ENCODE results near the gene EFNA4. TPM values are rescaled to one million over a fixed set of nuclear protein-coding genes. Genes with fewer than 3 reads are reported as not detected.

EFNA4 gene
- total and polyA plus RNA-seq, 3 donors from 2014 or later: 5.3 to 6.9 (median 6.0) TPM

- 5 to 12% methylated on average over 20 to 49 of the region's 49 CpGs for WGBS, 2 donors
- peak; percentile 83 to 93 (median 90) for TF ChIP-seq CTCF (IDR thresholded peaks at IDR 0.05)
- TF ChIP-seq POLR2A (IDR thresholded peaks at IDR 0.05): no peak
- H3K27me3 ChIP-seq: no peaks in the 10 kb centered on the region
- peak overlapping the region; percentile 47 to 58 for H3K4me3 ChIP-seq
- H3K36me3 ChIP-seq (ENCODE audit: low read depth, missing control alignments): no peaks in the 10 kb centered on the region
- intact Hi-C loops (cut with DNase I; ENCODE audit: low total_unique reads): no loop called here
- H3K4me1 ChIP-seq: peaks cover 14% of the 10 kb centered on the region
- H3K27ac ChIP-seq: peak overlapping the region; percentile 74 to 91
- peak; percentile 83 for DNase-seq
- H3K9me3 ChIP-seq: no peaks in the 10 kb centered on the region
These were observed 46.2 kb upstream of the EFNA4 start for GRCh38 chr1:155017041-155017945.

DNA sequence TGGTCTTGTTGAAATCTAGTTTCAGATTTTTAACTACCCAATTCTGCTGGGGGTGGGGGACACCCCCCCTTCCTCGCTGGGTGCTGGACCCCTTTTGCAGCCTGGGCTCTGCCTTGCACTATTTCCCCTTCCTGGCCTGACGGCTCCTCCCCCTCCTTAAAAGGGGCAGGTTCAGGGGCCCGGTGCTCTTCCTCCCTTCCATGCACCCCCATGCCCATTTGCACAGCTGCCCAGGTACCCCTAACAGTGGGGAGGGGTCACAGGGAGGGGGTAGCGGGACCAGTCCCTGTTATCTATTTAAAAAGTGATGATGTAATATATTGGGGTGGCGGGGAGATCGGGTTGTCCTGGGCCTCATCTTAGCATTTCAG is 45.6 kb upstream of the EFNA4 start:
- intact Hi-C loops (cut with DNase I; ENCODE audit: low total_unique reads): no loop called here

DNA sequence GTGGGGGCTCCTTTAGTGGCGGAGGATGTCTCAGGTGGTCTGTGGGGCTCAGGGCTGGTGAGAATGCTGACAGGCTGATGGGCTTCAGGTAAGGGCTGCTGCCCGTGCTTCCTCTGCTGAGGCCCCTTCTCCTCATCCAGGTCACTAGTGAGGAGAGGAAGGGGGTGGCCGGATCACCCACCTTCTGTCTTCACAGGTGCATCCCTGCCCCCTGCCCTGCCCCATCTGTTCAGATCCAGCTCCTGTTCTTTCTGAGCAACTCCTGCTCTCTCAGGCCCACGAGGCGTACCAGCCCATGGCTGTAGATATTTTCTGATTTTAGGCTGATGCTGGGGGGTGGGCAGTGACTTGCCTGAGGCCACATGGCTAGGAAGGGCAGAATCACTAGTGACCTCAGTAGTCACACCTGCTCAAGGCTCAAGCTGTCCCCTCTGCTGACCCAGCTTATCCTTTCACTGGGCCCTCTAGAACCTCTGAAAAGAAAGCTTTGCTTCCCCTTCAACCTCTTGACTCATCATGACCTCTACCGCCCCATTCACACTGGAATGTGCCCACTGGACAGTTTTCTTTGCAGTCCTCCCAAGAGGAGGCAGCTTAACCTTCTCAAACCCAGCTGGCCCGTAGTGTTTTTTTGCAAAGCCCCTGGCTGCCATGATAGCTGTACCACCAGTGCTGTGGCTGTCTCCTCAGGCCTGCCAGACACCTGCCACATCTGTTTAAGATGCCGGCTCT is 44.8 kb upstream of the EFNA4 start:
- Histone ChIP-seq H3K27me3 (no peaks in the 10 kb centered on the region), H3K27ac (no peak overlapping the region), H3K4me1 (peaks cover 13% of the 10 kb centered on the region), H3K9me3 (no peaks in the 10 kb centered on the region), H3K4me3 (no peak overlapping the region), H3K36me3 (ENCODE audit: low read depth, missing control alignments) (no peaks in the 10 kb centered on the region)
- DNase-seq: no peak
- no peak for TF ChIP-seq CTCF (IDR thresholded peaks at IDR 0.05)
- intact Hi-C loops (cut with DNase I; ENCODE audit: low total_unique reads): no loop called here
- 82 to 83% methylated on average over 7 to 8 of the region's 8 CpGs for WGBS, 2 donors

More for the DNA sequence above, 45.6 kb upstream of the EFNA4 start:
- Histone ChIP-seq H3K36me3 (ENCODE audit: low read depth, missing control alignments) (no peaks in the 10 kb centered on the region), H3K4me1 (peaks cover 13% of the 10 kb centered on the region), H3K27me3 (no peaks in the 10 kb centered on the region), H3K9me3 (no peaks in the 10 kb centered on the region), H3K27ac (peak overlapping the region; percentile 74 to 91), H3K4me3 (peak overlapping the region in 1 of 2 donors; percentile 58)
- TF ChIP-seq CTCF (IDR thresholded peaks at IDR 0.05) (no peak), POLR2A (IDR thresholded peaks at IDR 0.05) (no peak)
- 35 to 56% methylated on average over 6 of the region's 6 CpGs for WGBS, 2 donors
- no peak for DNase-seq

DNA sequence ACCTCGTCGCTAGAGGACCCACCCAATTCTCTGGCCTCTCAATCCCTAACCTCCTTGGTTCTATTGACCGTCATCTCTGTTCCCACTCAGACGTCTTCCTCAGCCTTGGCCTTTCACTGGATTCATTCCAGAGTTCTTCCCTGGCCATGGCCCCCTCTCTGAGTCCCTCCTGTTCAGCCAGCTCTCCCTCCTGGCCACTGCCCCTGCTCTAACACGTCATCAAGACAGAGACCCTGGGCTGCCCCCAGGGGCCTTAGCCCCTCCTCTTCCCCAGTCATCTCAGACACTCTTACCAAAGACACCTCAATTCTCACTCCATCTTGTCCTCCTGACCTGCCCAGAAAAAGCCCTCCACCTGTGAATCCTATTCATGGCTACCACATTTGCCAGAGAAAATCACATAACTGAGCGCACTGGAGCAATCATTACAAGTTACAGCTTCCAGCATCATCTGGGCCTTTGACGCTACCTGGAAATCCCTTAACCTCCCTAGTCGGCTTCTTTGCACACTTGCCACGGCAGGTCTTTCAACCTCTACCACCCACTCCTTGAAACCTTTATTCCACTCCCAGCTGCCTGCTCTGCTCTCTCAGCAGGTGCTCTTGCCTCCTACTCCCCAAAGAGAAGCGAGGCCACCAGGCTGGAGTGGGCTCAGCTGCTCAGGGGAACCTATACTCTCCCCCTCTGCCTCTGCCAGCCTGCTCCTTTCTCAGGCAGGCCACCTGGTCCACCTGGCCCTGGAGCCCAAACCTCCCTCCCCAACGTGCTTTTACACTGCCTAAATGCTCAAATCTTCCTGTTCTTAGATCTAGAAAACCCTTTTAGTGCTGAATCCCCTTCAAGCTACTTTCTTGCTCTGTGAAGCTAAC is 43.9 kb upstream of the EFNA4 start:
- no peak for DNase-seq

More for the DNA sequence above, 43.9 kb upstream of the EFNA4 start:
- H3K4me3 ChIP-seq: no peak overlapping the region
- H3K36me3 ChIP-seq (ENCODE audit: low read depth, missing control alignments): no peaks in the 10 kb centered on the region
- H3K4me1 ChIP-seq: peaks cover 13% of the 10 kb centered on the region
- H3K27ac ChIP-seq: no peak overlapping the region
- intact Hi-C loops (cut with DNase I; ENCODE audit: low total_unique reads): no loop called here
- H3K9me3 ChIP-seq: no peaks in the 10 kb centered on the region
- WGBS, 2 donors: 79 to 80% methylated on average over 11 of the region's 11 CpGs
- TF ChIP-seq CTCF (IDR thresholded peaks at IDR 0.05): no peak
- no peaks in the 10 kb centered on the region for H3K27me3 ChIP-seq

Measured in testis (tissue), 3 donors.